ENCODE data around the gene MLLT6.

The MLLT6 gene

DNA sequence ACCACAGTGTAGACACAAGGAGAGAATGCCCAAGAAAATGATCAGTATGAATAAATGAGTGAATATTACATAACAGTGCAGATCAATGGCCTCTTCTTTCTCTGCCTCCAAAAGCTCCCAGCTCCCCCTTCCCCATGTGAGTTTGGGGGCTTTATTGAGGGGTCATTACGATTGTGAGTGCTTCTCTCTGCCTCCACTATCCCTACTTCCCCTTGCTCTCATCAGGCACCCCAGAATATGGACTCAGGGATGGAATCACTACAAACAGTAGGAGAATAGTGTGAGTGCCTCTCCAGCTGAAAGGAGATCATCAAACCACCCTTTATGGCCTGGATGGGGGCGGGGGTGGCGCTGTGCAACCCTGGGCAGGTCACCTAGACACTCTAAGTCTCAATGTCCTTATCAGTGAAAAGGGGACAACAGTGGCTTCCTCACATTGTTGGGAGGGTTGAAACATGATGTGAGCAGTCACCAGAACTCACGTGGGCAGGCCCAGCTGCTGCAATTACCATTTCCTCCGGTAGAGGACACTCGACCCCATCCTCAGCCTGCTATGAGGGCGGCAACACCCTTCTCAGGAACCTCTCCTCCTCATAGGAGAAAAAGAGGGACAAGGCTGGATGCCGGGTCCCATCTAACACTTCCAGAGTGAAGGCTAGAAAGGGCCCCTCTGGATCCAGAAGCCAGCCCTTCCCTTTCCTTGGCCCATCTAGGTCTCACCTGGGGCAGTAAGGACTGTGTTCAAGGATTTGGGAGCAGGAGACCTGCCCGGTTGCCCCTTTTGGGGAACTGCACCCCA is 28.2 kb upstream of the MLLT6 start:
- DNase-seq, result peak; percentile 88 to 95

DNA sequence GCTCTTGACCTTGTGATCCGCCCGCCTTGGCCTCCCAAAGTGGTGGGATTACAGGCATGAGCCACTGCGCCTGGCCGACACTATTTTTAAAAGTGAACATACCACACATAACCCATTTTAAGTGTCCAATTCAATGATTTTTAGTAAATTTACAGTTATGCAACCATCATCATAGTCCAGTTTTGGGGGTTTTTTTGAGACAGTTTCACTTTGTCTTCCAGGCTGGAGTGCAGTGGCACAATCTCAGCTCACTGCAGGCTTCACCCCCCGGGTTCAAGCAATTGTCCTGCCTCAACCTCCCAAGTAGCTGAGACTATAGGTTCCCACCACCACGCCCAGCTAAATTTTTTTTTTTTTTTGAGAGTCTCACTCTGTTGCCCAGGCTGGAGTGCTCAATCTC is 27.3 kb upstream of the MLLT6 start:
- DNase-seq, result no peak

DNA sequence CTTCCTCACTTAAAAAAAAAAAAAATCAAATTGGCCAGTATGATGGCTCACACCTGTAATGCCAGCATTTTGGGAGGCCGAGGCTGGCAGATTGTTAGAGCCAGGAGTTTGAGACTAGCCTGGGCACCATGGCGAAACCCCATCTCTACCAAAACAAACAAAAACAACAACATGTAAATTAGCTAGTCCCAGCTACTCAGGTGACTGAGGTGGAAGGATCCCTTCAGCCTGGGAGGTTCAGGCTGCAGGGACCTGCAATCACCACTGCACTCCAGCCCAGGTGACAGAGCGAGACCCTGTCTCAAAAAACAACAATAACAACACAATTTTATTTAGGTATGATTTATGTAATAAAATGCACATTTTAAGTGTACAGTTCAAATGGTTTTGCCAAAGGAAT is 24.0 kb upstream of the MLLT6 start:
- DNase-seq, result no peak

DNA sequence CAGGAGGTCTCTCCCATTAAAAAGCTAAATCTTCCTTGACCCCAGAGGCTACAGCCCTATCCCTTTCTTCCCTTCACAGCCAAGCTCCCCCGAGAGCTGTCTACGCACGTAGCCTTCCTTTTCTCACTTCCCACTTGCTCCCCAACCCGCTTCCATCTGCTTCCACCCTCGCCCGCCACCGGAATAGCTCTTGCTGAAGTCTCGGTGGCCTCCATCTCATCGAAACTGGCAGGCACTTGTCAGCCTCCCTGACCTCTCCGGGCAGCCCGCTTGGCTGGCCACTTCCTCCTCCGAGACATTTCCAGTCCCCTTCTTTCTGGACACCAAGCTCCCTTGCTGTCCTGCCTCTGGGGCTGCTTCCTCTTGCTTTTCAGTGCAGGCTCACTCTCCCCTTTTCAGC is 19.6 kb upstream of the MLLT6 start:
- DNase-seq, result no peak

DNA sequence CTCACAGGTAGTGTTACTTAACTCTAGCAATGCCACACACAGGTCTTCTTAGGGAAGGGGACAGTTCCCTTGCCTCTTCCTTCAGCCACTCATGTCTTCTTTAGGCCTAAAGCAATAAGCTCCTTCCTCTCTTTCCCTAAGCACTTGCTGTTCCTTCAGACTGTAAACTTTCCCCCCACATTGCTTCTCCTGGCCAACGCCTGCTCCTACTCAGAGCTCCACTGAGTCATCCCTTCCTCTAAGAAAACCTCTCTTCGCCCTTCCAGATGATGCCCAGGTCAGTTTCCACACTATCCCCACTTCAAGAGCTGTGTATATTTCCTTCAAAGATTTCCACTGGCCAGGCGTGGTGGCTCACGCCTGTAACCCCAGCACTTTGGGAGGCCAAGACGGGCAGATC is 17.8 kb upstream of the MLLT6 start:
- DNase-seq, result no peak

DNA sequence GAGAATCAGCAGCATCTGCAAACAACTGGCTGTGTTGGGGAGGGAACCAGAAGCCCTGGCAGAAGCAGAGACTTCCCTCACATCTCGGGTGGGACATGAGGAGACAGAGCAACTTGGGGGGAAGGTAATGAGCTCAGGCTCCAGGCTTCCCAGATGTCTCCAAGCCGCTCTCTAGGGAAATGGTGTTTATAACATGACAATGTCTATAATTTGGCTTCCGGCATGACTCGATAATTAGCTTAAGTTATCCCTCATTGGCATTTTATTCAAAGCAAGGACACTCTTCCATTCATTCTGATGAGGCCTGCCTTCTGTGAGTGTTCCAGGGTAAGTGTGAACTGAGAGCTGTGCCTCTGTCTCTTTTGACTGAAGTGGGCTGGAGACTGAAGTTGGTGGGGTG is 14.7 kb upstream of the MLLT6 start:
- DNase-seq, result no peak

DNA sequence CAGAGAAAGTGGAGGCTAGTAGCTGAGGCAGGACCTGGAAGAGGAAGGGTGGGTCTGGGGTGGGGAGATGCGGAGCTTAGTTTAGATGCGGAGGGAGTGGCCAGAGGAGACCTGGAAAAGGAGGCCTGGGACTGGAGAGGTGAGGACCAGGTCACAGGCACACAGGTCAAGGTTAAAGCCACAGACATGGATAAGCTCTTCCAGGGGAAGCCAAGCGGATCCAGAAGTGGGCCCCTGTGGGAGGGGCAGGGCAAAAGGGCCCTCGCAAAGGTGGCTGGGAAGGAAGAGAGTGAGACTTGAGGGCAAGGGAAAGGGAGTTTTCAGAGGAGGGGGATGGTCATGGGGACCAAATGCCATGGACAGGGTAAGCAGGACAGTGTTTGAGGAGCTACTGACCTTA is 13.9 kb upstream of the MLLT6 start:
- DNase-seq, result no peak

DNA sequence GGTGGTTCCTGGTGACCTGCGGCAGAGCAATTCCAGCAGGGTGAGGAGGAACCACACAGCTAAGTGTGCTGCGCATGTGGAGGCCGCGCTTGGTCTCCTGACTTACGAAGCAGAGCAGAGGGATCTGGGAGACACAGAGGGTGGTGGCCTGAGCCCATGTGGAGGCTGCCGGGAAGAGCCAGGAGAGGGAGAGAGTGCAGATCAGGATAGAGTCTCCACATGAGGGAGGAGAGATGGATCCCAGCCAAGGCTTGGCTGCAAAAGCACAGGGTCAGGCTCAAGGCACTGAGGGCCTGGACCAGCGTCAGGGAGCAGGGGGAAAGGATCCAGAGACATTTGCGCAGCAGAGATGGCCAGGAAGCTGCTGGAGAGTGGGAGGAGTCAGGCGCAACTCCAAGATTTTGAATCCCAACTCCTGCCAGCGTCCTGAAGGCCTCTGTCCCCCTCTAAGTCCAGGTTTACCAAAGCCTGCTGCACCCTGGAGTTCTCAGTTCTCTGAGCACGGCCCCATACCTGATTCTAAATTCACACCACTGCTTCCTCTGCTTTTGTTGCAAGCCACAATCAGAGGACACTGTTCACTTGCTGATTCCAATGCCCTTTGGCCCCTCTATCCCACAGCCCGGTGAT is 11.3 kb upstream of the MLLT6 start:
- DNase-seq, result no peak

DNA sequence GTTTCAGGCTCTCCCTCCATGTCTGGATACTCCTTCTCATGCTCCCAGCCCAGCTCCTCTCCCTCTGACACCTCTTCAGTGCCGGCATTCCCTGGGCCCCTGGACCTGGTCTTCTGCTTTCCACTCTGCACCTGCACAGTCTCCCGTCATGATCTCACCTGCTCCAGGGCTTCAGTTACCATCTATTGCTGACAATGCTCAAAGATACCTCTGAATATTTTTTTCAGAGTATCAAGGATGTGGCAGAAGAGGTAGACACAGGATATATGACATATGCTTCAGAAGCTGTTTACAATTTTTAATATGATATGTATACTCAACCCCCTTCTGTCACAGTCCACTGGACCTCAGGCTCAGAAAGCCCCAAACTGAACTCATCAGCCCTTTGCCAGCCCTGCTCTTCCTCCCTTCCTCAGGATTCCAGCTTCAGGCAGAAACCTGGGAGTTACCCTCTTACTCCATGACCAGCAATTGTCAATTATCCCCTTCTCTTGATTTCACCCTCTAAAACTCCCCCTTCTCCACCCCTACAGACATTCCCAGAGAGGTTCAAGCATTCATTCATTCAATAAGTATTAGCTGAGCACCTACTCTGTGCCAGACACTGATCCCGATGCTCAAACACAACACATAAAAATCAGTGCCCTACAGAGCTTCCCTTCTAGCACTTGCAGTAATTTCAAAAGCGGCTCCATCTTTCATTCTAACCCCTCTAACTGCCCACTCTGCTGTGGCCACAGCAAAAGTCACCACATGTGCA is 7.8 kb upstream of the MLLT6 start:
- no peak for DNase-seq

DNA sequence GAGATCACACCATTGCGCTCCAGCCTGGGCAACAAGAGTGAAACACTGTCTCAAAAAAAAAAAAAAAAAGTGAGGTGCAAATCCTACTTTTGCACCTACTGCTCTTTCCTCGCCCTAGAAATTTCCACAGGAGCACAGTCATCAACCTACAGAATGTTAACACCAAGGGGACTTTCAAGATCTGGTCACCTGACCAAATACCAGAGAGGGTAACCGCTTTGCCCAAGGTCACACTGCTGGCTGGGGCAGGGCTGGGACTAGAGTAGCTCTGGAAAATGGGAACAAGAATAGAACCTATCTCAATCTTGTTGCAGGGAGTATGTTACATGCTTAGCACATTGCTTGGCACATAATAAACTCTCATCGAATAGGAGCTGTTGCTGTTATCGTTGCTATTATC is 6.3 kb upstream of the MLLT6 start:
- DNase-seq, result no peak

DNA sequence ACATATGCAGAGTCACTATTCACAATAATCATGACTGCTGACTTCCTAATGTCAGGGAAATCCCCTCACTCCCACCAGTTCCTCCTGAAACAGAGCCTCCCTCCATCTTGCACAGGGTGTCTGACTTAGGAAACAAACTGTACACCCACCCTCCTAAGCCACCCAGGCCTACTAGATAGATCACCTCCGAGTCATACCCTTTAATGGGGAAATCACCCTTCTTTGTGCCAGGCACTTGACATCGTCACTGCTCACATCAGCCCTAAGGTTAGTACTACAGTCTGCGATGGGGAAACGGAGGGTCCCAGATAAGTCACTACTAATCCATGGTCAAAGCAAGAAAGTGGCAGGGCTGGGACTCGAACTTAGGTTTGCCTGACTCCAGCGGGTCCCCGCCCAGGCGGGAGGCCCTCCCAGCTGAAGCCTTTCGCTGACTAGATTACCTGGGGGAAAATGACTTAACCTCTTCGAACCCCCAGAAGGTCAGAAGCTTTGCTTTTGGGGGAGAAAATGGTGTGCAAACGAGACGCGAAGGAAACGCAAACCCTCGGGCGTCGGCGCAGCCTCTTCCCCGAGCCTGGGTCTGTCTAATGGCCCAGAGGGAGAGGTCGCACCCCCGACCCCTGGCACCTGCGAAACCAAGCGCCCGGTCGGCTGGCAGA is 3.4 kb upstream of the MLLT6 start:
- peak; percentile 48 to 68 for DNase-seq

DNA sequence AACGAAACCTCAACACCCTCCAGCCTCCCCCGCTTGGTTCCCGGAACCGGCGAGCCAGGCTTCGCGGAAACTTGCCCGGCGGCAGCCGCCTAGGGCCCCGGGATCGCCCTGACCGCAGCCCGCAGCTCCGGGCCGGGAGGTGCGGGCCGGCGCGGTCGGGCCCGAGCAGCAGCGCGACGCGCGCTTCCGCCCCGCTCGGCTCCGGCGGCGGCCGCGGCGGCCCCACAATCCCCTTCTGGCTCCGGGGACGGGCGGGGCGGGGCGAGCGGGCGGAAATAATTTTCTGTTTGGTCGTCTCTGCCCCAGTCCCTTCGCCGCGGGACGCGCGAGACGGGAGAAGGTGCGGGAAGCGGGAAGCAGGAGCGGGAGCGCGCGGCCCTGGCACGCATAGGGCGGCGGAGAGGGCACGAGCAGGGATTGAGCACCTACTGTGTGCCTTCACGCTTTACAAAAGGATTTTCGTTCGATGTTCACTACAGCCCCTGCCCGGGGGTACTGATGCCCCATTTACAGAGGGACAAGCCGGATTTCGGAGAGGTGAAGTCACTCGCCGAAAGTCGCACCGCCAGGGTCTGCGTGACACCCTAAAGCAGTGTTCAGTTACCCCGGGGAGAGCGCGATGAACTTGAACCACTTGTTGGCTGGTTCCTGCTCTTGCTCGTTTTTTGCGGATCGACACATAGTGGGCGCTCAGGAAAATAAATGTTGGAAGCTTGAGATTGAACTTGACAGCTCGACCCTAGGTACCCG is 2.7 kb upstream of the MLLT6 start:
- DNase-seq, result peak; percentile 85 to 87

DNA sequence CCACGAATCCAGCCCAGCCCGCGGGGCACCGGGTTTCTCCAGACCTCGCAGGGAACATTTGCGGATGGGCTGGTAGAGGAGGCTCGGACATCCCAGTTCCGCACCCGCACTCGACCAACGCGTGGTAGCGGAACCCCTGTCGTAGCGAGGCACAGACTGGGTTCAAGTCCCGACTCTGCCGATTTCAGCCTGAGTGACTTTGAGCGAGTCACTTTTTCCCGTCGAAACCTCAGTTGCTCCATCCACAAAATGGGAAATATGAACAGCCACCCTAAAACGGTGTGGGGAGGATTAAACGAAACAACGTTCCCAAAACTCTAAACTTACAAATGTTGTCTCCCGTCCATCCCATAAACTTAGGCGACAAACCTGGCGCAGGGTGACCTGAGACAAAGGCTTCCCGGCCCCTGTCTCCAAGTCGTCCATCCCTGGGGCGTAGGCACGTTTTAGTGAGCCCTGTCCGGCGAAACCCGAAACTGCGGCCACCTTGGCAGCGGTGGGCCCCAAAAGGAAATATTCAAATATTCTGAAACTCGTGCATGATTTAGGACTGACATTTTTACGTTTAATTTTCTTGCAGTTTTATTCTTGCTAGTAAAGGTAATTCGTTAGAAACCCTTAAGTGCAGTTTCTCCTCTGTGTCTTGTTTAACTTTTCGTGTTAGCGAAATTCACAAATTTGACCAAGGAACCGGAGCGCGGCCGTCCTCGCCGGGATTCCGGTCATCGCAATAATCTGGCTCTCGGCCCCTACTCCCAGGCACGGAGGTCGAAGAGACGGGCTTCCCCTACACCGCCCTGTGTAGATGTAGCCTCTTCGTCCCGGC is 1.9 kb upstream of the MLLT6 start:
- DNase-seq, result peak; percentile 41 to 62

DNA sequence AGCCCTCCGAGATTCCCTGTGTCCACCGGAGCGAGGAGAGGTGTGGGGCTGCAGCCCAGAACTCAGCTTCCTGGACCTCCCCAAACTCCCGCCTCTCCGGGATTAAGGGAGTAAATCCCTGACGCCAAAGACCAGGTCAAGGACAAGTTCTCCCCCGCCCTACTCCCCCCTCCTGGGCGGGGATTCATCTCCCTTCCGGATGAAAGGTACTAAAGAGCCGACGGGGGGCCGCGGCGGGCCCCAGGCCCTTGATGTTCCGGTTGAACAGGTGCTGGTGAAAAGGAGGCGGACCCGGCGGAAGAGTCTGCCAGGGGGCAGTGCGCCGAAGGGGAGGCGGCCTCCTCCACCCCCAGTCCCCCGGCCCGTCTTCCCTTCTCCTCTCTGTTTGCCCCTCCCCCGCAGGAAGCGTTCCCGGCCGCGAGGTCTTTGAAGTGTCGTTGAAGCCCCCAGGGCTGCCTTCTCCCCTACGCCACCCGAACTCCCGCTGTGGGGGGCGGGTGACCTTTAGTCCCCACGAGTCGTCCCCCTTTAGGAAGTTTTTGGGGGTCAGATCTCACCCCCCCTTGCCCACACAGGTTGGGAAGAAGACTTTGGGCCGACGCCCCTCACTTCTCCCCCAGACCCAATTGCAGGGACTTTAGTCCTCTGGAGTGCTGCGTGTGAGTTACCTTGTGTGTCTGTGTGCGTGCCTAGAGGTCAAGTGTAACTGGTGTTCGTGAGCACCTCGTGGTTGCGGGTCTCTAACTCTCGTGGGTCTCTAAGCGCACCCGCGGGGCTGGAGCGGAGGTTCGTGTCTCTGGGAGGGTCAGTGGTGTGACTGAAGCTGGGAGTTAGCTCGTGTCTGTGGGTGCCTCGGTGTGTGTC is 1.1 kb upstream of the MLLT6 start:
- DNase-seq, result peak; percentile 53 to 62

DNA sequence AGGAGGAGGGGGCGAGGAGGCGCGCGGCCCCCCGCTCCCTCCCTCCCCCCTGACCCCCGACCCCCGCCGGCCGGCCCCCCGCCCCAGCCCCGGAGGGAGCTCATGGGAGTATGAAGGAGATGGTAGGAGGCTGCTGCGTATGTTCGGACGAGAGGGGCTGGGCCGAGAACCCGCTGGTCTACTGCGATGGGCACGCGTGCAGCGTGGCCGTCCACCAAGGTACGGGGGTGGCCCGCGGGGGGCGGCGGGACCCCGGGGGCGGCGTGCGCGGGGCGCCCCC is 390 bp downstream of the MLLT6 start:
- DNase-seq, result no peak

DNA sequence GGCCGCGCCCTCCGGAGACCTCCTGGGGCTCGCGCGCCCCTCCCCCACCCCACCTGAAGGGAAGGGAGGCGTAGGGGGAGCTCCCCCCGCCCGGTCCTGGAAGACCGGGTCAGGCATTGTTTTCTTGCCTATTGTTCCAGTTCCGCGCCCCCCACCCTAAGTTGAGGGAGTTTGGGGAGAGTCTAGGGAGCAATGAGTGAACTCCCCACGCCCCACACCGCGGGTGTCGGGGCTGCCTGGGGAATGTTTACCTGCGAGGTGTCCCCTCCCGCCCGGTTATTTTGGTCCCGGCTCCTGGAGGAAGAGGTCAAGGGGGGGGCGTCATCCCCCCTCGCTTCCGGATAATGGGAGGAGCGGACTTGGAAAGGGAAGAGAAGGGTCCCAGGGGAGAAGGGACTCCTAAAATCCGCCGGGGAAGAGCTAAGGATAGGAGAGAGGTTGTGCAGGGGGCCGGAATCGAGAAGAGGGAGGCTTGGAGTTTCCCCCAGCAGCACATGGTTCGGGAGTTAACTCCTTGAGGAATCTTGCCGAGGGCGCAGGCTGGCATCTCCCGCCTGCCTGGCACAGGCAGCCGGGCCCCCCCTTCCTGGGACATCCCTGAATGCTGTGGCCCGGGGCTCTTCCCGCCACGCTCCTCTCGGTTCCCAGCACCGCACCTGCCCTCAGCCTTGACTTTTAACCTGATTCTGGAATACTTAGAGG is 881 bp downstream of the MLLT6 start:
- DNase-seq, result no peak

DNA sequence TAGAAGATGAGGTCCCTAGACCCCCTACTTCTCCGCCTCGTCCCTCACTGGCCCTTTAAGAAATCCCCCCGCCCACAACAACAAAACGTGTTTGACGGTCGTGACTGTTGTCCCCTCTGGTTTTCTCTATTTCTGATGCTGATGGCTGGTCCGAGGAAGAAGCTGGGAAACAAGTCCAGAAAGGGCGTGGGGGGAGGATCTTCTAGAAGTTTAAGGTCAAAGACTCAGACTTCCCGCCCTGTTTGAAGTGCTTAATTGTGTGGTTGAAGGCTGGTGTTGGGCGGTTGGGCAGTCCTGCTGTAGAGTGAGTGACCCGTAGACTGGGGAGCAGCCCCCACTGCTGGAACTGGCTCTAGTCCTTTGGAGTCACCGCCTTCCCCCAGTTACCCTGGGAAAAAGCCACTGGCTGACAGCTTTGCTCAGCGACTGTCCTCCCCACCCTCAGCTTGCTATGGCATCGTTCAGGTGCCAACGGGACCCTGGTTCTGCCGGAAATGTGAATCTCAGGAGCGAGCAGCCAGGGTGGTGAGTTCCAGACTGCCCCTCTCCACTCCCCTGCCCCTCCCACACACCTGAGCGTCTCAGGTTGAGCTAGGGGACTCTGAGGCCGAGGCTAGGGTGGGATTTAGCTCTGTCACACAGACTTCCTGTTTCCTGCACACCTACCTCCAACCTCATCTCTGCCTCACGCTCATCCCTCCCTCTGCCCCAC is 1.6 kb downstream of the MLLT6 start:
- no peak for DNase-seq

DNA sequence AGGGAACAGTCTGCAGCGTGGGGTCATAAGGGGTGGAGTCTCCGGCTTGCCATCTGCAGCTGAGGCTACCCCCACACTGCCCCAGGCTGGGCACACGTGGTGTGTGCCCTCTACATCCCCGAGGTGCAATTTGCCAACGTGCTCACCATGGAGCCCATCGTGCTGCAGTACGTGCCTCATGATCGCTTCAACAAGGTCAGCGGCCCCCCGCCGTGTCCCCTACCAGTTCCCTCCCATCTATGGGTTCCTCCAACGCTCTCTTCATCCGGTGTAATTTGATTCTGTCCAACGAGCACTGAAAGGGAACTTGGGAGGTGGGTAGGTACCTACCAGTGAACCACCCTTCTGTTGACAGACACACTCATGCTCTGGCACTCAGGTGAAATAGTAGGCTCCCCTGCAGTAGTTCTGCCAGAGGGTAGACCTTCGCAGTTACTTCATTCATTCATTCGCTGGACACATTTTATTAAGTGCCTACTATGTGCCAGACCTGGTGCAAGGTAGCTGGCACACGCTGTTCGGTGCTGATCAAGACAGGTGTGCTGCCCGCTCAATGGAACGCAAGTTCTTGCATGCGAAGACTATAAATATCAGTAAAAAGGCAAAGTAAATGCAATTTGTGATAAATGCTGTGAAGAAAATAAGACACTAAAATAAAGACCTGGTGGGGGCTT is 2.7 kb downstream of the MLLT6 start:
- no peak for DNase-seq

All from AML-193 (cell line).